Erythroblast (primary cell): ENCODE data around the gene GOLGA6D.

Experiments
- GATA1 ChIP-seq: IDR thresholded peaks from 2 replicates; pipeline ENCODE4 v1.6.1; 2011; ENCODE audit warnings: low read depth, mild to moderate bottlenecking, control low read depth, low read length, moderate library complexity
- POLR2A ChIP-seq: IDR thresholded peaks from 2 replicates; pipeline ENCODE4 v1.6.1; 2011; ENCODE audit warnings: mild to moderate bottlenecking, low read length

DNA sequence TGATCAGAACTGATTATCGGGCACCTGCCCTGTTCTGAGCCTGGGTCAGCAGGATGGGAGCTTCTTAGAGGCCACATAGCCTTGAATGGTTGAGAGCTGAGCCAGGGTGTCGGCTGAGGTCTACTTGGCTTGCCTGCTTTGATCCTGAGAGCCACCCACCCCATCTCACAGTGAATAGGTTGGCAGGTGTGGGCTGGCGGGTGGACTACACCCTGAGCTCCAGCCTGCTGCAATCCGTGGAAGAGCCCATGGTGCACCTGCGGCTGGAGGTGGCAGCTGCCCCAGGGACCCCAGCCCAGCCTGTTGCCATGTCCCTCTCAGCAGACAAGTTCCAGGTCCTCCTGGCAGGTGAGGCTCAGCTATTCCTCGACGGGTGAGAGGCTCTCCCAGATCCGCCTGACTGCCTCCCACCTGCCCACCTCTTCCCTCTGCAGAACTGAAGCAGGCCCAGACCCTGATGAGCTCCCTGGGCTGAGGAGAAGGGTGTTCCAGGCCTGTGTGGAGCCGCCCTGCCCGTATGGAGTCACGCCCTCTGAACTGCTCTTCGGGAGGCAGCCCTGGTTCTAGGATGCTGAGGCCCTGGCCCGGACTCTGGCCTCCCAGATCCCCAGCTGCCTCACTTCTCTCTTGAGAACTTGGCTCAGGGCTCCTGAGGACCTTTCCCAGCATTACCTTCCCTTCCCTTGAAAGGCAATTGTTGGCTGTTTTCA, 57.1 kb downstream of the GOLGA6D start:
- no peak for TF ChIP-seq POLR2A
- TF ChIP-seq GATA1 = no peak
